SK-N-MC (cell line): ENCODE results near the gene SLC9B2.
"Not testable (repeated sequence)": the region's sequence is repeated elsewhere in the genome, so short reads cannot be mapped to it uniquely, and the experiment has no call there.

Source experiments
- DNase-seq: peaks from one replicate; pipeline ENCODE4 v3.0.0-alpha.2; 2011; ENCODE audit warnings: low read depth, low spot score
- H3K27ac ChIP-seq: fragments of 200-600 bp; sonication (generic); 2 replicates; pipeline ENCODE4 v1.5.1; 2016; ENCODE audit warnings: mixed run types
- H3K36me3 ChIP-seq: fragments of 200-600 bp; sonication (generic); 2 replicates; pipeline ENCODE4 v1.6.1; 2017; ENCODE audit warnings: antibody characterized with exemption, low read length, mixed read lengths; ENCODE audit not compliant: insufficient read depth
- H3K4me3 ChIP-seq: fragments of 200-600 bp; sonication (generic); 2 replicates; pipeline ENCODE4 v1.5.1; 2016
- H3K9ac ChIP-seq: fragments of 200-600 bp; sonication (generic); 2 replicates; pipeline ENCODE4 v1.8.0; 2017; ENCODE audit warnings: mixed run types, mixed read lengths; ENCODE audit not compliant: insufficient read length
- H3K9me3 ChIP-seq: fragments of 200-600 bp; sonication (generic); 2 replicates; pipeline ENCODE4 v1.6.1; 2017; ENCODE audit warnings: low read depth, mild to moderate bottlenecking, antibody characterized with exemption, low read length, moderate library complexity, mixed read lengths
- EZH2 ChIP-seq: fragments of 200-600 bp; sonication (generic); IDR thresholded peaks from one replicate; pipeline ENCODE4 v1.6.1; 2017; ENCODE audit warnings: antibody characterized with exemption
- FOXP2 ChIP-seq: optimal IDR thresholded peaks from 2 replicates; pipeline ENCODE3; 2011; ENCODE audit warnings: mild to moderate bottlenecking, moderate library complexity; ENCODE audit not compliant: insufficient read depth; ENCODE audit errors: extremely low read length, control extremely low read depth
- POLR2AphosphoS5 ChIP-seq: IDR thresholded peaks from 2 replicates; pipeline ENCODE4 v1.6.1; 2012; ENCODE audit warnings: mild to moderate bottlenecking, low read depth, low read length, borderline replicate concordance

Gene SLC9B2

DNA sequence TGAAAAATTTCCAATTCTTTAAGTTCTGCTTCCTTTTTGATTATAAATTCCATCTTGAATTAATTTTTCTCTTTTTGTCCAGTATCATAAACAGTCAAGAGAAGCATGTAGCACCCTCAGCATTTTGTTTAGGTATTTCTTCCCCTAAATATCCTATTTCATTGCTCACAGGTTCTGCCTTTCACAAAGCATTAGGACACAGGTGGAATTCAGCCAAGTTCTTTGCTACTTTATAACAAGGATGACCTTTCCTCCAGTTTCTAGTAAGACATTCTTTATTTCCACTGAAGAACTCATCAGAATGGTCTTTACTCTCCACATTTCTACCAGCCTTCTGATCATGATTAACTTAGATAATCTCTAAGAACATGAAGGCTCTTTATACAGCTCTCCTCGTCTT lies 64.5 kb downstream of the SLC9B2 start:
- DNase-seq, result no peak
- Histone ChIP-seq H3K9ac (no peak overlapping the region), H3K36me3 (no peaks in the 10 kb centered on the region), H3K4me3 (no peak overlapping the region), H3K27ac (no peak overlapping the region), H3K9me3 (no peaks in the 10 kb centered on the region)
- TF ChIP-seq EZH2 (no peak), FOXP2 (no peak), POLR2AphosphoS5 (no peak)

DNA sequence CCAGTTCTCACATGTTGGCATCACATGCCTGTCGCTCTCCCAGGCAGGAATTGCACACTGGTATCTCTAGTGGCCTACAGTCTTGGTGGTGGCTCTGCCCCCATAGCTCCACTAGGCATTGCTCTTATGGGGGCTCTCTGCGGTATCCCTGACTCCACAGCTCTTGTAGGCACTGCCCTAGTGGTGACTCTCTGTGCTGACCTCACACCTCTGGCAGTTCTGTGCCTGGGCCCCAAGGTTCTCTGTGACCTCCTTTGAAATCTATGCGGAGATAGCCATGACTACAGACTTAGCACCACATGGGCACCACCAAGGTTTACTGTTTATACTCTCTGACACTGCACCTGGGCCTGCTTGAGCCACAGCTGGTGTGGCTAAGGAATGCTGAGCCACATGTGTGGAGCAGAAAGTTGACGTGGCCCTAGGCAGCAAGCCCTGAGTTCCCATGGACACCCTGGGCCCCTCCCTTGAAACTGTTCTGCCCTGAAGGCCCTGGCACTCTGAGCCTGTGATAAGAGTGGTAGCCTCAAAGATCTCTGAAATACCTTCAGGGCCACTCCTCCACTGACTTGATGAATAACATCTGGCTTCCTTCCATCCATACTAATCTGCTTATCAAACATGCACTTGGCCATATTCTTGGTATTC lies 65.1 kb downstream of the SLC9B2 start:
- Histone ChIP-seq H3K9ac (no peak overlapping the region), H3K9me3 (no peaks in the 10 kb centered on the region), H3K36me3 (no peaks in the 10 kb centered on the region), H3K4me3 (no peak overlapping the region), H3K27ac (no peak overlapping the region)
- DNase-seq, result no peak
- TF ChIP-seq EZH2 (no peak), POLR2AphosphoS5 (no peak), FOXP2 (no peak)

DNA sequence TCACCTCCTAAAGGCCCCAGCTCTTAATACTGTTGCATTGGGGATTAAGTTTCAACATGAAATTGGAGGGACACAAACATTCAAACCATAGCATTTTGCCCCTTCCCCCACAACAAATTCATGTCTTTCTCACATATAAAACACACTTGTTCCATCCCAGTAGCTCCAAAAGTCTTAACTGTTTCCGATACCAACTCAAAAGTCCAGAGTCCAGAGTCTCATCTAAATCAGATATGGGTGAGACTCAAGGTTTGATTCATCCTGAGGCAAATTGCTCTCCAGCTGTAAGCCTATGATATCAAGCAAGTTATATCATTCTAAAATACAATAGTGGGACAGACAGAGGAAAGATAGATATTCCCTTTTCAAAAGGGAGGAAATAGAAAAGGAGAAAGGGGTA lies 65.8 kb downstream of the SLC9B2 start:
- Histone ChIP-seq H3K9me3 (no peaks in the 10 kb centered on the region), H3K4me3 (no peak overlapping the region), H3K9ac (no peak overlapping the region), H3K36me3 (no peaks in the 10 kb centered on the region), H3K27ac (no peak overlapping the region)
- no peak for DNase-seq
- TF ChIP-seq POLR2AphosphoS5, result no peak
- TF ChIP-seq FOXP2, result no peak
- TF ChIP-seq EZH2, result no peak

DNA sequence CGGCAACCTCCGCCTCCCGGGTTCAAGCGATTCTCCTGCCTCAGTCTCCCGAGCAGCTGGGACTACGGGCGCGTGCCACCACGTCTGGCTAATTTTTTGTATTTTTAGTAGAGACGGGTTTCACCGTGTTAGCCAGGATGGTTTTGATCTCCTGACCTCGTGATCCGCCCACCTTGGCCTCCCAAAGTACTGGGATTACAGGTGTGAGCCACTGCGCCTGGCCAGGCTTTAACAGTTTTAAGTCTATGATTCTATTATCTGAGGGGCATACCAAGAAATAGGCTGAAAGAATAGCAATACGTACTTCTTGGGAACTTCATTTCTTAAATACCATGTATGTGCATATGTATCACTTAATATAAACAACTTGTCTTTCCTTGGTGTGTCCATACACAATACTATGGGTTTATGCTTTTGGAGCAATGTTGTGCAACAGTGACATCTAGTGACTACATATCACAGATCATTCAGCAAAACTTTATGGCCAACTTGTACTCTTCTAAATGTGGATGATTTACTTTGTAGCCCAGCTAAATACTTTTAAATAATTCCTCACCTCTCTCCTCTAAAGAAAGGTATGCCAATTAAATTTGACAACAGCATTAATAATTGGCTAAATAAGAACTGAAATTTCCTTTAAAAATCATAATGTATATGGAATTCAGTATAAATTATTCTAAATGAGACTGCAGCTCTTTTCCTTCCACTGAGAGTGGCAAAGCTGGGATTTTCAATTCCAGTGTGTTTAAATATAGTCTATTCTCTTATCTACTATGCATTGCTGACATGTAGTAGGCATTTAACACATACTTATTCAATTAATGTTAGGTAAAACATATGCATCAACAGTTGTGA lies 67.5 kb downstream of the SLC9B2 start:
- no peaks in the 10 kb centered on the region for H3K36me3 ChIP-seq
- H3K9ac ChIP-seq, result no peak overlapping the region
- H3K27ac ChIP-seq, result no peak overlapping the region
- TF ChIP-seq POLR2AphosphoS5, result no peak
- no peak overlapping the region for H3K4me3 ChIP-seq
- DNase-seq, result peak; percentile 71
- H3K9me3 ChIP-seq, result no peaks in the 10 kb centered on the region

DNA sequence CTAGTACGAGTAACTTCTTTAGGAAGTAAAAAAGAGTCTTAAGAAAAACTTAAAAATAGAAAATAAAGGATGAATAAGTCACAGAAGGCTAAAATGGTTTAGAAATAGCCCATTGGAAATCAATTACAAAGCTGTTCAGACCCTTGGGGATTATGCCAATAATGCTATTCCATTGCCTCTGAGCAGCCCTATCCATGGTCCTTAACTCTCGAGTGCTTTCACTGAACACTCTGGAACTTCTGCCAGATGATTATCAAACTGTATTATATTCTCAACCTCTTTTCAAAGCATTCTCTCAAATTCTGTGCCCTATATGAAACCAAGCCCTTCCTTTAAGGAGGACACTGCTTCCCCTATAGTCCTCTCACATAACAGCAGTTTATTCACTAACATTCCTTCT lies 74.0 kb downstream of the SLC9B2 start:
- H3K9ac ChIP-seq, result no peak overlapping the region
- H3K36me3 ChIP-seq, result no peaks in the 10 kb centered on the region
- H3K9me3 ChIP-seq, result no peaks in the 10 kb centered on the region
- no peak for DNase-seq
- no peak for TF ChIP-seq POLR2AphosphoS5
- no peak for TF ChIP-seq FOXP2
- TF ChIP-seq EZH2, result no peak
- no peak overlapping the region for H3K4me3 ChIP-seq
- H3K27ac ChIP-seq, result no peak overlapping the region

DNA sequence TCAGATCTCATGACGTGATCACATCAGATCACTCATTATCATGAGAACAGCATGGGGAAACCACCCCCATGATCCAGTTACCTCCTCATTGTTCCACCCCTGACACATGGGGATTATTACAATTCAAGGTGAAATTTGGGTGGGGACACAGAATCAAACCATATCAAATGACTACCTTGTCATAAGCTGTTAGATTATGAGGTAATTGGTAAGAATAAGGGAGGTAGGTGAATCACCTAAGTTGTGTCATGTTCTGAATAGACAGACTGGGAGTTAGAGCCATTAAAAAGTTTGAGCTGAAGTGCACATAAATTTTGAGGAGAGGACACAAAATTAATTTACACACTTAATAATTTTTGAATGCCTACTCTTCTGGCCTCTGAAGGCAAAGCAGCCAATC lies 81.8 kb downstream of the SLC9B2 start:
- DNase-seq, result no peak
- H3K27ac ChIP-seq, result no peak overlapping the region
- no peak overlapping the region for H3K9ac ChIP-seq
- no peaks in the 10 kb centered on the region for H3K9me3 ChIP-seq
- no peaks in the 10 kb centered on the region for H3K36me3 ChIP-seq
- no peak overlapping the region for H3K4me3 ChIP-seq
- TF ChIP-seq POLR2AphosphoS5, result no peak
- TF ChIP-seq FOXP2, result no peak
- TF ChIP-seq EZH2, result no peak

DNA sequence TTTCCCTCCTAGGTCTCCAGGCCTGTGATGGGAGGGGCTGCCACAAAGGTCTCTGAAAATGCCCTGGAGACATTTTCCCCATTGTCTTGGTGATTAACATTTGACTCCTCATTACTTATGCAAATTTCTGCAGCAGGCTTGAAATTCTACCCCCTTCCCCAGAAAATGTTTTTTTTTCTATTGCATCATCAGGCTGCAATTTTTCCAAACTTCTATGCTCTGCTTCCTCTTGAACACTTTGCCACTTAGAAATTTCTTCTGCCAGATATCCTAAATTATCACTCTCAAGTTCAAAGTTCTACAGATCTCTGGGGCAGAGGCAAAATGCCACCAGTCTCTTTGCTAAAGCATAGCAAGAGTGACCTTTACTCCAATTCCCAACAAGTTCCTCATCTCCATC lies 82.6 kb downstream of the SLC9B2 start:
- H3K36me3 ChIP-seq, H3K9me3 ChIP-seq, H3K9ac ChIP-seq, H3K27ac ChIP-seq, DNase-seq, H3K4me3 ChIP-seq: not testable (repeated sequence)

DNA sequence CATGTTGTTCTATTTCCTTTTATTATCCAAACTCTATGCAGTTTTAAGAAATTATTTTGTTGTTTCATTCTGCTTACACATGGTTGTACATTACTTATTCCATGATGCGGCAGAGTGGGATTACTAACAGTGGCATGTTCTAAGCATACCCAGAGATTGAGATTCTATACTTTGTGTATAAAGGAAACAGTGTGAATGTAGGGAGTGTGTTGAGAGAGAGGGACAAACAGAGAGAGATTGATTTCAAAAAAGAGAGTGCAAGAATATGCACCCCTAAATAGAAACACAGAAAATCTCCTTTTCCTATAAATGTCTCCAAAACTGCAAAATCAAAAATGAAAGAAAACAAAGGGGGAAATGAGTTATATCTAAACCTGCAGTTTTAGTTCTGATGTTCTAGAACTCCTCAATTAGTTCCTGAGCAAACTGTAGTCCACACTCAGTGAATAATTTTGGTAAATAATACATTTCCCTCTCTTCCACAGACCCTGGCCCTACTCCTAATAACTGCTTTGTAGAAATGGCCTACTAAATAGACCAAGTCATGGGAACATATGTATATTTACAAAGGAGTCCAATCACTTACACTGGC lies 88.0 kb downstream of the SLC9B2 start:
- DNase-seq, result no peak
- Histone ChIP-seq H3K9me3 (no peaks in the 10 kb centered on the region), H3K4me3 (no peak overlapping the region), H3K9ac (no peak overlapping the region), H3K36me3 (no peaks in the 10 kb centered on the region), H3K27ac (no peak overlapping the region)
- TF ChIP-seq POLR2AphosphoS5 (no peak), EZH2 (no peak), FOXP2 (no peak)

DNA sequence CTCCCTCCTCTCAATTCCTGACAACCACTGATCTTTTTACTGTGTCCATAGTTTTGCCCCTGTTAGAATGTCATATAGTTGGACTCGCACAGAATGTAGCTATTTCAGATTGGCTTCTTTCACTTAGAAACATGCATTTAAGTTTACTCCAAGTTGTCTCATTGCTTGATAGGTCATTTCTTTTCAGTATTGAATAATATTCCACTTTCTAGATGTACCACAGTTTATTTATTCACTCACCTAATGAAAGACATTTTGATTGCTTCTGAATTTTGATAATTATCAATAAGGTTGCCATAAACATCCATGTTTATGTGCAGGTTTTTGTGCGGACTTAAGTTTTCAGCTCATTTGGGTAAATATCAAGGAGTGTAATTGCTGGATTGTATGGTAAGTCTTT lies 95.6 kb downstream of the SLC9B2 start:
- no peak overlapping the region for H3K4me3 ChIP-seq
- 0 out of 2 replicates have a peak, but pooled peaks cover 2% of the 10 kb centered on the region for H3K9me3 ChIP-seq
- no peak for DNase-seq
- no peak overlapping the region for H3K9ac ChIP-seq
- TF ChIP-seq EZH2 (no peak), FOXP2 (no peak)
- no peak overlapping the region for H3K27ac ChIP-seq
- no peaks in the 10 kb centered on the region for H3K36me3 ChIP-seq
